ENCODE data around the gene IL23R.

IL23R gene

GRCh38 chr1:67304023-67304422 is 137.8 kb downstream of the IL23R start:
- DNase-seq (ENCODE audit: low read depth in 2 of 2) = no peak

GRCh38 chr1:67306547-67306946 is 140.3 kb downstream of the IL23R start:
- no peak for DNase-seq (ENCODE audit: low read depth in 2 of 2)

GRCh38 chr1:67307251-67308060 is 141.2 kb downstream of the IL23R start, which contains the start of gene IL12RB2:
IL12RB2 (plus strand) TSS chr1:67307873; CDS start chr1:67320369, 12,496 bp downstream.
- DNase-seq (ENCODE audit: low read depth in 2 of 2) = peak; percentile 35 to 47

- no peak for DNase-seq (ENCODE audit: low read depth in 2 of 2)
These were observed 141.9 kb downstream of the IL23R start for GRCh38 chr1:67308136-67308535.

Data from stimulated activated CD8-positive, alpha-beta memory T cell treated with anti-CD3 and anti-CD28 coated beads, Interleukin-2, amount 100 ng/mL, for 48 hours (primary cell).